ENCODE results near the gene DIS3L2. TPM values are rescaled to one million over a fixed set of nuclear protein-coding genes. Genes with fewer than 3 reads are reported as not detected.

Gene DIS3L2
- total RNA-seq, 3 donors from 2014 or later, result 28.5 to 43.0 (median 42.5) TPM

GRCh38 chr2:231923951-231924888, 37.3 kb upstream of the DIS3L2 start:
- Histone ChIP-seq H3K4me3 (no peak overlapping the region), H3K36me3 (ENCODE audit: low read depth) (no peaks in the 10 kb centered on the region), H3K9me3 (no peaks in the 10 kb centered on the region), H3K4me1 (ENCODE audit: low read depth) (peaks cover 14% of the 10 kb centered on the region)
- DNase-seq (peak in 1 of 3 donors; percentile 41), ATAC-seq (no peak)
- no peak for TF ChIP-seq CTCF (IDR thresholded peaks at IDR 0.05)
- intact Hi-C loops (cut with DNase I, micrococcal nuclease), result loop anchor here in 1 of 2 donors (10.0 kb wide), 2 partner anchors 401 to 511 kb away; no protein-coding TSS in a partner anchor

GRCh38 chr2:231924889-231925275, 36.6 kb upstream of the DIS3L2 start:
- H3K4me1 ChIP-seq (ENCODE audit: low read depth), result peaks cover 14% of the 10 kb centered on the region
- peak in 1 of 3 donors; percentile 28 for DNase-seq
- H3K4me3 ChIP-seq, result no peak overlapping the region
- no peaks in the 10 kb centered on the region for H3K9me3 ChIP-seq
- intact Hi-C loops (cut with DNase I, micrococcal nuclease), result loop anchor here (5.0 to 10.0 kb wide), 4 partner anchors 217 to 510 kb away; no protein-coding TSS in a partner anchor
- H3K36me3 ChIP-seq (ENCODE audit: low read depth), result no peaks in the 10 kb centered on the region
- no peak for ATAC-seq
- no peak for TF ChIP-seq CTCF (IDR thresholded peaks at IDR 0.05)

GRCh38 chr2:231925303-231926179, 36.0 kb upstream of the DIS3L2 start:
- no peaks in the 10 kb centered on the region for H3K9me3 ChIP-seq
- no peak overlapping the region for H3K4me3 ChIP-seq
- no peaks in the 10 kb centered on the region for H3K36me3 ChIP-seq (ENCODE audit: low read depth)
- ATAC-seq (peak; percentile 93), DNase-seq (peak; percentile 79 to 89 (median 85))
- TF ChIP-seq CTCF (IDR thresholded peaks at IDR 0.05), result peak; percentile 85
- intact Hi-C loops (cut with DNase I, micrococcal nuclease), result loop anchor here (5.0 to 10.0 kb wide), 4 partner anchors 217 to 509 kb away; no protein-coding TSS in a partner anchor
- peaks cover 14% of the 10 kb centered on the region for H3K4me1 ChIP-seq (ENCODE audit: low read depth)

- DNase-seq (peak; percentile 25 to 47 (median 44)), ATAC-seq (peak; percentile 69)
- intact Hi-C loops (cut with DNase I, micrococcal nuclease), result loop anchor here (5.0 to 10.0 kb wide), 4 partner anchors 216 to 509 kb away; no protein-coding TSS in a partner anchor
- Histone ChIP-seq H3K4me1 (ENCODE audit: low read depth) (peaks cover 14% of the 10 kb centered on the region), H3K36me3 (ENCODE audit: low read depth) (no peaks in the 10 kb centered on the region), H3K9me3 (no peaks in the 10 kb centered on the region), H3K4me3 (no peak within 1 kb of the TSS)
- no peak for TF ChIP-seq CTCF (IDR thresholded peaks at IDR 0.05)
These were observed 35.3 kb upstream of the DIS3L2 start, which contains the start of gene NPPC for GRCh38 chr2:231926180-231926741. TSS of gene NPPC (minus strand) at chr2:231926396. CDS start at chr2:231926249, 147 bp downstream.

All from mucosa of descending colon (tissue), 3 donors.